NCI-H526 (cell line): ENCODE data around the gene LEMD3.
A peak's percentile ranks its signal among the peaks of the same experiment; 100 is the strongest.

Source experiments
- DNase-seq, 2 experiments: peaks; one replicate each; lab custom pipeline; 2025; lab: John Stamatoyannopoulos, UW

Gene LEMD3

DNA sequence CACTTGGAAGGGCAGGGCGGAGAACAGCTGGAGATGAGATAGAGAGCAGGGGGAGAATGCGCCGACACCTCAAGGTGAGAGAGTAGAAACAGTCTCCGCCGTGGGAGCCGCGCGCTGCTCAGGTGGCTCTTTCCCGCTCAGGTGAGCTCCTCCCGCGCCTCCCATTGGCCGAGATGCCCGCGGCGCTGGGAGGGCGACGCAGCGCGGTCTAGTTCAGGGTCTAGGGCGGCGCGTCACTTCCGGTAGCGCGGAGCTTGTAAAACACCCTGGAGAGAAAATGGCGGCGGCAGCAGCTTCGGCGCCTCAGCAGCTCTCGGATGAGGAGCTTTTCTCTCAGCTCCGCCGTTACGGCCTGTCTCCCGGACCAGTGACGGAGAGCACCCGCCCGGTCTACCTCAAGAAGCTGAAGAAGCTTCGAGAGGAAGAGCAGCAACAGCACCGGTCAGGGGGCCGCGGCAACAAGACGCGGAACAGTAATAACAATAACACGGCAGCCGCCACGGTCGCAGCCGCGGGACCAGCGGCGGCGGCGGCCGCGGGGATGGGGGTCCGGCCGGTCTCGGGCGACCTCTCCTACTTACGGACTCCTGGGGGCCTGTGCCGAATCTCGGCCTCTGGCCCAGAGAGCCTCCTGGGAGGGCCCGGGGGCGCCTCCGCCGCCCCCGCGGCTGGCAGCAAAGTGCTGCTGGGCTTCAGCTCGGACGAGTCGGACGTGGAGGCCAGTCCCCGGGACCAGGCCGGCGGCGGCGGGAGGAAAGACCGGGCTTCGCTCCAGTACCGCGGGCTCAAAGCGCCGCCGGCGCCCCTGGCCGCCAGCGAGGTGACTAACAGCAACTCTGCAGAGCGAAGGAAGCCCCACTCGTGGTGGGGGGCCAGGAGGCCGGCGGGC lies at the start of gene LEMD3:
Gene LEMD3 (plus strand): TSS at position 264 of the 889 bp plus-strand sequence. CDS start 14 bp downstream, at position 278.
- DNase-seq: peak; percentile 94 to 98

DNA sequence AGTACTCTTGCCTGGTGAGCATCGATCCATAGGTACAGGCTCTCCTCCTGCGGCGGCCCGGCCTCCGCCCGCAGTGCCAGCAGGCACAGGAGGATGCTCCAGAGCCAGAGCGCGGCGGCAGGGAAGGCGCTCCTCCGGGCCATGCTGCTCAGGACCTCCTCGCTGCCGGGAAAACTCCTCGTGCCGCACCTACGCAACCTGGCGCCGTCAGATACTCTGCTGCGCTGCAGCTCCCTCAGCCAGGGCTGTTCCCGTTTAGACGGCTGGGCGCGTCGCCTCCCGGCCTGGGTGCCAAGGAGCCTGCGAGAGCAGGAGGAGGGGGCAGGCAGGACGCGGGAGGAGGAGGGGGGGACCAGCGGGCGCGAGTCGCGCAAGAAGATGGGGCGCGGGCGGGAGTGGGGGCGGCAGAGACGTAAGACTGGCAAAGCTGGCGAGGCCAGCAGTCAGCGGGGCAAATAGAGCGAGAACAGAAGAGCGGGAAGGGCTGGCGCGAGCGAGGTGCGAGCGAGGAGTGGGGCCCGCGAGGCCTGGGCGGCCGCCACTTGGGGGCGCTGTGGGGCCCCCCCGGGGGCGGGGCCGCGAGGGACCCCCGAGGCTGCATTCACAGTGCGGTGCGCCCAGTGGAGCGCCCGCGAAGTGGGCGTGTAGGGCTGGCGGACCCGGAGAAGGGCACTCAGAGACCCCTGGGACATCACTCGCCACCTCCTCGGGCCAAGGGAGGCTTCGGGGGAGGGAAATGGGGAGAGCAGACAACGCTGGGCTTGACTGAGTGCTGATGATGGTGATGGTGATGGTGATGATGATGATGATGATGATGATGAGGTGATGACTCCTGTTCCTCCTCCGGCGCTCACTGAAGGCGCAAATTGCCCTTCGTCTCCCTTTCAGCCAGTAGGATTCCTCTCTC lies 48.1 kb upstream of the LEMD3 start, which contains the start of gene WIF1:
Gene WIF1 (minus strand): TSS at position 257 of the 907 bp plus-strand sequence. CDS start 114 bp downstream, at position 143.
- peak in 1 of 2 experiments; percentile 87 for DNase-seq

DNA sequence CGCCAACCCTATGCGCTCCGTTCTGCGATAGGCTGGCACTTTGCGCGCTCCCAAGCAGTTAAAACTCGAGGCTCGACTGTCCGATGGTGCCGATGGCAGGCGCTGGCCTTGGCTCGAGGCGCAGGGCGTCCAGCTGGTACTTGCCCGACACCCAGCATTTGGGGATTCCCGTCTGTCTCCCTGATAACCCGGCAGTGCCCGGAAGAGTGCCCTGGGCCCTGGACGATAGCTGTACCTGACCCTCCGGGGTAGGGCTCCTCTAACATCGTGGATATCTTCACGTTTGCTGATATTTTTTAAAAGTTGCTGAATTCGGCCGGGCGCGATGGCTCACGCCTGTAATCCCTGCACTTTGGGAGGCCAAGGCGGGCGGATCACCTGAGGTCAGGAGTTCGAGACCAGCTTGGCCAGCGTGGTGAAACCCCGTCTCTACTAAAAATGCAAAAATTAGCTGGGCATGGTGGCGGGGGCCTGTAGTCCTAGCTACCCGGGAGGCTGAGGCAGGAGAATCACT lies 47.4 kb upstream of the LEMD3 start:
- DNase-seq: no peak

DNA sequence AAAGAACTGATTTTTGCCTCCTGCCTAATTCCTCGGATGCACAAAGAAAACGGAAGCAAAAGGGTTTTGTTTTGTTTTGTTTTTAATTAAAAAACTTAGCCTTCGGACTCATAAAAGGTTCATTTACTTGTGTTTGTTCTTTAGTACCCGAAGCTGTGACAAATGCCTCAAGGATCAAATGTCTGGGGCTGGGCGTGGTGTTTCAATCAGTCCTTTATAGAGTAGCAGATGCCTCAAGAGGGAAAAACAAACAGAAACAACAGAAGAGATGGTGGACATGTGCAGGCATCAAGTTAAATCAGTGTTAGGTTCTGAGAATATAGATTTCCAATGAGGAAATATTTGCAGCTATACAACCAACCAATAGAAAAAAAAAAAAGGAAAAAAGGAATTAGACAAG lies 46.7 kb upstream of the LEMD3 start:
- DNase-seq: peak in 1 of 2 experiments; percentile 6

DNA sequence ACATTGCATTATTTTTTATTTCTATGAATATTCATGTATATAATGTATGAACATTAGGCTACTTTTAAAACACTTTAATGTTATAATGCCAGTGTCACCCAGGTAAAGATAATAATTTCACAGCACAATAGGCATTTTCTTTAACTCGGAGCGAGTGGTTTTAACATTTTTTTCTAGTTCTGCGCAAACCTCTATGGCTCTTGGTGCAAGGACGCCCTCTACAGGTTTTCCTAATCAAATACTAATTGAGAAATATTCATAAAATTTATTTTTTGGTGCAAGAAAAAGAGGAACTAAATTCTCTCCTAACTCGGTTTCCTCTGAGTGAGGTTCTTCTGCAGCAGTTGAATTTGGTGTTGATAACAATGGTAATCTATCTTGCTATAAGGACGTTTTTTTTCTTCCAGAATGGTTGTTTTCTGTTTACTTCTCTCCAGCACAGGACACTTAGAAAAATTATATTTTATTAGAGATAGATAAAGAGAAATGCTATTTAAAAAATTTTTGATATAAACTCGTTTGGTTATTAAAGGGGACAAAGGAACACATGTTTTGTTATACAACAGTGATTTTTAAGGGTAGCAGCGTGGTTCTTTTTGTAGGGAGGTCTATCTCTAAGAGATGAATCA lies 45.8 kb upstream of the LEMD3 start:
- DNase-seq: peak in 1 of 2 experiments; percentile 58

DNA sequence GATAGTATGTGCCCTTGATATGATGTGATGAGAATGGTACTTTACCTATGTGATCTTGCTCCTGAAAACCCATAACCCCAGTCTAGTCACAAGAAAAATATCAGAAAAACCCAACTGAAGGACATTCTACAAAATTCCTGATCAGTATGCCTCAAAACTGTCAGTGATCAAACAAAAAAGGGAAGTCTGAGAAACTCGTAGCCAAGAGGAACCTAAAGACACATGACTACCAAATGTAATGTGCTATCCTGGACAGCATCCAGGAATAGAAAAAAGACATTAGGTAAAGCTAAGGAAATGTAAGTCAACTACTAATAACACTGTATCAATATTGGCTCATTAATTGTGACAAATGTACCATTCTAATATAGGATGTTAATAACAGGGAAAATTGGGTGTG lies 44.1 kb upstream of the LEMD3 start:
- DNase-seq: no peak

DNA sequence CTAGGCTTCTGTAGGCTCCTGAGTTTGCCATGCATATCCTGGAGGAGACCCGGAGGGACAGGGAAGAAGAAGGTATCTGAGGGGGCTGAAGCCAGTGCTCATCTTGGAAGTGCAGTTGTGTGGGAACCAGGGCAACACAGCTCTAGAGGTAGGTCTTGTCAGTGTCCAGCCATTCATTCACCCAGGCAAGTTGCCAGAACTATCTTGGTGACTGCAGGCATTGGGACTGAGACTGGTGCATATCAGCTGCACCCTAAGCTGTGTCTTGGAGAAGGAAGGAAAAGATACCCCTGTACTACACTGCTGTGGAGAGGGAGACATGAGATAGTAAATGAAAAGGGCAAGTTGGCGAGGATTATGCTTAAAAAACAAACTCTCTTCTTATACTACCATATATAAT lies 43.4 kb upstream of the LEMD3 start:
- DNase-seq: no peak

DNA sequence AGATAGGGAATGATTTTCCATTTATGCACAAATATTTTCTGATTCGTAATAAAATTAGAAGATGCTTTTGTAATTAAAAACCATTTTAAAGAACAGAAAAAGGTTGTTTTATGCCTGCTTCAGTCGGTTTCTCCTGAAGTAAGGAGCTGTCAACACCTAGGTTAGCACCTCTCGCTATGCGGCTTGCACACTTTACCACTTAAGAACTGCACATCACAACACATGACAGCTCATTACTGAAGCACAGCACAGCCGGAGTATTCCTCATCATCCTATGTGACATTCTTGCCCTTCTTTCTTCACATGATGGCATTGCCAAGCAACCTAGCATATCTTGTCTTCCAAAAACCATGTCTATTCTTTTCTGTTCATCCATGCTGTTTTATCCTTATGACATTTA lies 42.9 kb upstream of the LEMD3 start:
- no peak for DNase-seq

DNA sequence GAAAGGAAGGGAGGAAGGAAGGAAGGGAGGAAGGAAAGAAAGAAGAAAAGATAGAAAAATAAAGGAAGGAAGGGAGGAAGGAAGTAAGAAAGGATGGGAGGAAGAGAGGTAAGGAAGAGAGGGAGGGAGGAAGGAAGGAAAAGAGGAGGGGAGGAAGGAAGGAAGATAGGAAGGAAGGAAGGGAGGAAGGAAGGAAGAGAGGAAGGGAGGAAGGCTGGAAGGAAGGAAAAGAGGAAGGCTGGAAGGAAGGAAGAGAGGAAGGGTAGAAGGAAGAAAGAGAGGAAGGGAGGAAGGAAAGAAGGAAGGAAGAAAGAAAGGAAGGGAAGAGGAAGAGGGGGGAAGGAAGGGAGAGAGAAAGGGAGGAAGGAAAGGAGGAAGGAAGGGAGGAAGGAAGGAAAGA lies 35.5 kb upstream of the LEMD3 start:
- DNase-seq: no peak

DNA sequence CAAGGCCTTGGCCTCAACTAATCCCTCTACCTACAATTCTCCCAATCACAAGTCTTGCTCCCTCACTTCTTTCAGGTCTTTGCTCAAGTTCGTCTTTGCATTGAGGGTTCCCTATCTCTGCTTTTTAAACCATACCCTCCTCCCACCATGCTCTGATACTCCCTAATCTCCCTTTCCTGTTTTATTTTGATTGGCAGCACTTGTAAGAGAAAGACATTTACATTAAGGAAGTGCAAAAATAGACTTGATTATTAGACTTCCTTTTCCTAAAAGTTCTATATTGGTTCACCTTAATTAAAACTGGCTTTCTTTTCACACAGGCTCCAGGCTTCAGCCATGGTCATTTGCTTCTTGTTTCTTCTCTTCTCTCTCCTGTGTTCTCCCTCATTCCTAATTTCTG lies 30.0 kb upstream of the LEMD3 start:
- DNase-seq: no peak

DNA sequence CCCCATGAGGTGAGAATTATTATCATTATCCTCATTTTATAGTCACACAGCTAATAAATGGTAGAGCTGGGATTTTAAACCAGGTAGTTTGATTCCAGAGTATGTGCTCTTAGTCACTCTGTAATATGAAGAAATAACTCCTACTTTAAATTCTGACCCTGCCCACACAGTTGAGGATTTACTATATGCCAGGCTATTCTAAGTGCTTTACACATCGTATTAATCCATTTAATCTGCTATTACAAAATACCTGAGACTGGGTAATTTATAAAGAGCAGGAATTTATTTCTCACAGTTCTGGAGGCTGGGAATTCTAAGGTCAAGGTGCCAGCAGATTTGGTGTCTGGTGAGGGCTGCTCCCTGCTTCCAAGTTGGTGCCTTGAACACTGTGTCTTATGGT lies 28.6 kb upstream of the LEMD3 start:
- DNase-seq: no peak

DNA sequence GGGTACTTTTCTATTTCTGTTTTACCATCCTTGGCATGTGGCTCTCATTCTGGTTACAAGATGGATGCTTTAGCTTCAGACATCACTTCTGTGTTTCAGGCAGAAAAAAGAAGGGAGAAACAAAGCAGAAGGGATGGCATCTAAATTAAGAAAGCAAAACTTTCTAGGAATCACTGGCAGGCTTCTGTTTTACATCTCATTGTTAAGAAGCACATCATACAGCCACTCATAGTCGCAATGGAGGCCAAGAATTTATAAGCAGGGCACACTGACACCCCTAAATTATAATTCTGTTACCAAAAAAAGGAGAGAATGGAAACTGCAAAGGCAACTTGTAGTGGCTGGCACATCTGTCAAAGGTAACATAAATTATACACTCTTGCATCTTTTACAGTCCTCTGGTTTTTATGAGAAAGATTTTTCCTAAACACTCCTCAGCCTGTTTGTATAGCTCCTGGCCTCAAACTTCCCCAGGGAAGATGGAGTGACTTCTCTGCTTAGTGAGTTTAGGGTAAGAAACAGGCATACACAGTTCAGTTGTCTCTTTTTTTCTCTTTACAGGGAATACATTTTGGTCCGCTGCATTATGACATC lies 22.0 kb upstream of the LEMD3 start:
- no peak for DNase-seq

DNA sequence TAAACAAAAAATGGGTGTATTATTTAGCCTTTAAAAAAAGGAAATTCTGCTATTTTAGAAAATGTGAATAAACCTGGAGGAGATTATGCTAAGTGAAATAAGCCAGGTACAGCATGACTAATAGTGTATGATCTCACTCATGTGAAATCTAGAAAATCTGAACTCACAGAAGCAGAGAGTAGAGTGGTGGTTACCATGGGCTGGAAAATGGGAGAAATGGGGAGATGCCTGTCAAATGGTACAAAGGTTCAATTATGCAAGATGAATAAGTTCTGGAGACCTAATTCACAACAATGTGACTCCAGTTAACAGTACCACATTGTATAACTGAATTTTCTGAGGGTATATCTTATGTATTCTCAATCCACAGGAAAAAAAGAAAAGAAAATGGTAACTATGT lies 17.4 kb upstream of the LEMD3 start:
- DNase-seq: no peak

DNA sequence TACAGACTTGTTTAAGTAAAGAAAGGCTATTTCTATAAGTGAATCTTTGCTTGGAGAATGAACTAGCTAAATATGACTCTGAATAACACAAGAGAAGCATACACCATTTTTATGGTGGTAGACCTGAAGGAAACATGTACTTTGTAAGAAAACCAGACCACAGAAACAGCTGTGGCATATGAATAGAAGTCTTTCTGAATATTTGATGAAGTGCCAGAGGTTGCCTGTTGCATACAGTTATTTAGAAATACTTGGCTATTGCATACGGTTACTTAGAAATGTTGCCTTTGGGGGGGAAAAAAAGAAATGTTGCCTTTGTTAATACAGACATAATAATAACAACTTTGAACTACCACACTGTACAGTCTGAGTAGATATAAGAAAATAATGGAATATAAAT lies 16.8 kb upstream of the LEMD3 start:
- no peak for DNase-seq

DNA sequence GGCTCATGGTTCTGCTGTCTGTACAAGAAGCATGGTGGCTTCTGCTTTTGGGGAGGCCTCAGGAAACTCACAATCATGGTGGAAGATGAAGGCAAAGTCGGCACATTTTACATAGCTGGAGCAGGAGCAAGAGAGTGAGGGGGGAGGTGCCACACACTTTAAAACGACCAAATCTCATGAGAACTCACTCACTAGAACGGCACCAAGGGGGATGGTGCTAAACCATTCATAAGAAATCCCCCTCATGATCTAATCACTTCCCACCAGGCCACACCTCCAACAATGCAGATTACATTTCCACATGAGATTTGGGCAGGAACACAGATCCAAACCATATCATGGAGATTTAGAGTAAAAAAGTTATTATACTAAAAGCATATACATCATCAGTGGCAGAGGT lies 13.6 kb upstream of the LEMD3 start:
- no peak for DNase-seq

DNA sequence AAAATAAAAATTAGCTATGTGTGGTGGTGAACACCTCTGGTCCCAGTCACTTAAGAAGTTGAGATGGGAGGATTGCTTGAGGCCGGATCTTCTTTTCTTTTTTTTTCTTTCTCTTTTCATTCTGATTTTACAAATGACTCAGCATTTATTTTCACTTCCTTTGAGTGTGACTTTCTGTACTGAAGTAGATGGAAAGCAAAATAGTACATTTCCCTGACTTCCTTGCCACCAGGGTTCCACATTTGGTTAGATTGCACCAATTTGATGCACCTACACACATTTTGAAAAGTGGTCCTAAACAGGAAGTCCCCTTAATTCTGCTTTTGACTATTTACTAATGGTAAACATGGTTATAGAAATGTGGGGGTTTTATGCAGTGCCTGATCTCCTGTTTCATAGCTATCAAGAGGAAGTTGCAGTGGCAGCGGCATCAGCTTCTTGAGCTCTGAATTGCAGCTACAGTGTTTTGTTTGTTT lies 13.0 kb upstream of the LEMD3 start:
- DNase-seq: no peak

DNA sequence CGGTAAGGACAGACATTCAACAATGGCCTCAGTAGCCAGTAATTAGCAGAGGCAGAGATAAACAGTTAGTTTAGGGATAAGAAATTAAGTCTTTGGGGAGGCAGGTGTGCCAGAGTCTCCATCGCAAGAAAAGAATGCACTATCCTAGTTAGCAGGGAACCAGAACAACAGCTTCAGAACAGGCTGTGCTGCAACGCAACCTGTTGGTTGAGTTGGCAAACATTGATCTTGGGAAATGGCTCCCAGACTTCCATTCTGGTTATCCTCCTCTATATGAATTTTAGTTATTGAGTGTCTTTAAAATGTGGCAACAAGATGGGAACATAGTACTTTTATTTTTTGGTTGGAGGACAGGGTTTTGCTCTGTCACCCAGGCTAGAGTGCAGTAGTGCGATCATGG lies 12.3 kb upstream of the LEMD3 start:
- DNase-seq: no peak

DNA sequence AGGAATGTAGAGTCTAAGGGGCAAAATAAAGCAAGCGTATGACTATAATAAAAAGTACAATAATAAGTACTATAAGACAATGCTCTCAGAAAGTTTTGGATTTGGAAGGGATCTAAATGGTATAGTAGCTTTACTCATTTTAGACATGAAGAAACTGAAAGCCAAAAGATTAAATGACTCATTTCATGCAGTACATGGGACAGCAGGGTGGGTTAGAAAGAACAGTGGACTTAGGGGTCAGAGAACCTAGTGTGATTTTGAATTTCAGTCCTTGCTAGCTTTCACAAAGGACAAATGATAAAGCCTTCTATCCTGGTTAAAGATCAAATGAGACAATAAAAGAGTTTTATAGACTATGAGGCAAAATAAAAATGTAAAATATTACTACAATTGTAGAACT lies 6.8 kb upstream of the LEMD3 start:
- no peak for DNase-seq

DNA sequence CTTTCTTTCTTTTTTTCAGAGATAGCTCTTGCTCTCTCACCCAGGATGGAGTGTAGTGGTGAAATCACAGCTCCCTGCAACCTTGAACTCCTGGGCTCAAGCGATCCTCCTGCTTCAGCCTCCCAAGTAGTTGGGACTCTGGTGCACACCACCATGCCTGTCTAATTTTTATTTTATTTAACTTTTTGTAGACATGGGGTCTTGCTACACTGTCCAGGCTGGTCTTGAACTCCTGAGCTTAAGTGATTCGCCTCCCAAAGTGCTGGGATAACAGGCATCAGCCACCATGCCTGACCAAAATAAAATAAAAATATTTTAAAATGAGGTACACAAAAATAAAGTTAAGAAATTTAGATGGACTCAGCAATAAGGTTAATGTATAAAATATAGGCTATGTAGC lies 5.1 kb upstream of the LEMD3 start:
- no peak for DNase-seq

DNA sequence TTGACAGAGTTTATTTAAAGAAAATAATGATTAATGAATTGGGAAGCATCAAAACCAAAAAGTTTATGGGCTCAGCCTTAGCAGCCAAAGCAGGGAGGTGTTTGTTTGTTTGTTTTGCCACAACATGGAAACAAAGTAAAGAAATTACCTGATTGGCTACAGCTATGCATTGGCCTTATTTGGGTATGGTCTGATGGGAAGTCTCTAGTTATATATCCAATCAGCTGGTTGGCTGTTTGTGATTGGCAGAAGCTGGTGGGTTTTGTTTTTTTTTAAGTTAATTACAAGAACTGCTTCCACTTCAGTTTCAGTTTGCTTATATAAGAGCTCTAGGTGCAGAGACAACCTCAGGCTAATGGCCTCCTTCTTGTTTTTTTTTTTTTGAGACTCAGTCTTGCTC lies 4.6 kb upstream of the LEMD3 start:
- DNase-seq: no peak

DNA sequence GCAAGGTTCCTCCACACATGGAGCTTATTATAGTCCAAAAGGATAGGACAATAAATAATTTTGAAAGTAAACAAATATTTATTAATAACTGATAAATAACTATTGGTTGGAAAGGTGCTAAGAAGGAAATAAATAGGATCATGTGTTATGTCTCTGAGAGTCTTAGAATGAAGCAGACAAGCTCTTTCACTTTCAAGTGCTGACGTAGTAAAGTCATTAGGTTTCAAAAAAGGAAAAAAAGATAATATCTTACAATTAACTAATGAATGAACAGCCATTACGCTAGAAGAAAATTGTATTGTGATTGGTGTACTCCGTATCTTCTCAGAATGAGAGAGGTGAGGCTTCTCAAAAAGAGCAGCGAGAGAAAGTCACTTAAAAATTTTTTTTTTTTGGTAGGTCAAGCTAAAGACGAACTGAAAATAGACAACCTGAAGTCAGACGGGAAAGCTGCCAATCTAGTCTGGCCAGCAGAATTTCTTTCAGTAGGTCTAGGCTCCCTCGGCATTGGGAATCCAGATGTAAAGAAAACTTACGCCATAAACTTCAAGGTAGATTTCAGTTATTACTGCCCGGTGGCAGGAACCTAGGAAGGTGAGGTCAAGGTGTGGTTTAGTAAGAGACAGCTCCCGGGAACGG lies 583 bp upstream of the LEMD3 start:
- DNase-seq: no peak
